ENCODE measurements around the gene KCNJ11.
A peak's percentile ranks its signal among the peaks of the same experiment; 100 is the strongest.

The KCNJ11 gene

DNA sequence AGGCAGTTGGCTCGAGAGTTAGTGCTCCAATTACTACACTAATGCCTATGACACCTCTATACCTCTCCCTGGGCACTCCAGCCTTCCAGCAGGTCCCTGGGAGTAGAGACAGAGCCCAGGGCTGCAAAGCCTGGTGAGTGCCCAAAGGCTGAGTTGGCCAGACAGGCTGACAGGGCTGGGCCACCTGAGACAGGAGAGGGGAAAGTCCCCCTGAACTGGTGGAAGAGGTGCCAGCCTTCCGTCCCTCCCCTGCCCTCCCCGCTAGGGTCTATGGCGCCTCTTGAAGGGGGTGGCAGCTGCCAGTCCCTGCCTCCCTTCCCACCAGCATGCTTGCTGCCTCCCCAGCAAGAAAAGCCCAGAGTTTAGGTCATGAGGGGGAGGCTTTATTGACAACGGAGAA is 3.0 kb downstream of the KCNJ11 start:
- TF ChIP-seq, protein P1, sequence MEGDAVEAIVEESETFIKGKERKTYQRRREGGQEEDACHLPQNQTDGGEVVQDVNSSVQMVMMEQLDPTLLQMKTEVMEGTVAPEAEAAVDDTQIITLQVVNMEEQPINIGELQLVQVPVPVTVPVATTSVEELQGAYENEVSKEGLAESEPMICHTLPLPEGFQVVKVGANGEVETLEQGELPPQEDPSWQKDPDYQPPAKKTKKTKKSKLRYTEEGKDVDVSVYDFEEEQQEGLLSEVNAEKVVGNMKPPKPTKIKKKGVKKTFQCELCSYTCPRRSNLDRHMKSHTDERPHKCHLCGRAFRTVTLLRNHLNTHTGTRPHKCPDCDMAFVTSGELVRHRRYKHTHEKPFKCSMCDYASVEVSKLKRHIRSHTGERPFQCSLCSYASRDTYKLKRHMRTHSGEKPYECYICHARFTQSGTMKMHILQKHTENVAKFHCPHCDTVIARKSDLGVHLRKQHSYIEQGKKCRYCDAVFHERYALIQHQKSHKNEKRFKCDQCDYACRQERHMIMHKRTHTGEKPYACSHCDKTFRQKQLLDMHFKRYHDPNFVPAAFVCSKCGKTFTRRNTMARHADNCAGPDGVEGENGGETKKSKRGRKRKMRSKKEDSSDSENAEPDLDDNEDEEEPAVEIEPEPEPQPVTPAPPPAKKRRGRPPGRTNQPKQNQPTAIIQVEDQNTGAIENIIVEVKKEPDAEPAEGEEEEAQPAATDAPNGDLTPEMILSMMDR (IDR thresholded peaks at IDR 0.05) = no peak
- peaks cover 12 to 16% of the 10 kb centered on the region in 2 experiments for H3K4me1 ChIP-seq (ENCODE audit: control insufficient read depth in 1 of 2, insufficient read depth in 1 of 2, low read depth in 1 of 2, low read length in 1 of 2)
- no peak overlapping the region for H3K27ac ChIP-seq
- no peaks in the 10 kb centered on the region for H3K9me3 ChIP-seq
- no peaks in the 10 kb centered on the region for H3K36me3 ChIP-seq
- H3K27me3 ChIP-seq = peaks cover 33% of the 10 kb centered on the region
- H3K4me3 ChIP-seq (ENCODE audit: low read depth in 1 of 2, low read length in 1 of 2) = no peak overlapping the region

DNA sequence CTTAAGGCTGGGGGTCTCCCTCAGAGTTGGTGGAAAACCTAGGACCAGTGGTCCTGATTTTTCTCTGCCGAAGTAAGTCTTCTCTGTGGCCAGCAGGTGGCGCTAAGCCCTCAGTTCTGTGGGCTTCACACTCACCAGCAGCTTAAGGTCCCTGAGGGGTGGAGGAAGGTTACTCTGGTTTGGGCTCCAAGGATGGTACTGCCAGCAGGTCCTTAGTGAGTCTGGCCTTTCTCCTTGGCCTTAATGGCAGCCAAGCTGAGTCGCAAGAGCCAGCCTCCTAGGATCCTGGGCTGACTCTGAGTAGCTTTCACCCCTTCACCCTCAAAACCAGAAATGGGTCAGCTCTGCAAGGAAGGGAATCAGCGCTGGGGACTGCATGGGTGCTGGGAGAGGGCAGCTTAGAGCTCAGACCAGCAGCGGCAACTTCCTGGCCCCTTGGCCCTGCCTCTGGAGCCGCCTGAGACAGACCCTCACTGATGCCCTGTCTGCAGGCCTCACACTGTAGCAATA is 4.4 kb downstream of the KCNJ11 start:
- H3K36me3 ChIP-seq = no peaks in the 10 kb centered on the region
- H3K9me3 ChIP-seq = no peaks in the 10 kb centered on the region
- H3K4me3 ChIP-seq (ENCODE audit: low read depth in 1 of 2, low read length in 1 of 2) = no peak overlapping the region
- H3K27ac ChIP-seq = no peak overlapping the region
- peaks cover 18% of the 10 kb centered on the region for H3K27me3 ChIP-seq
- H3K4me1 ChIP-seq (ENCODE audit: control insufficient read depth in 1 of 2, insufficient read depth in 1 of 2, low read depth in 1 of 2, low read length in 1 of 2) = peaks cover 6 to 11% of the 10 kb centered on the region in 2 experiments
- TF ChIP-seq, protein P1 (IDR thresholded peaks at IDR 0.05) = peak; percentile 83

DNA sequence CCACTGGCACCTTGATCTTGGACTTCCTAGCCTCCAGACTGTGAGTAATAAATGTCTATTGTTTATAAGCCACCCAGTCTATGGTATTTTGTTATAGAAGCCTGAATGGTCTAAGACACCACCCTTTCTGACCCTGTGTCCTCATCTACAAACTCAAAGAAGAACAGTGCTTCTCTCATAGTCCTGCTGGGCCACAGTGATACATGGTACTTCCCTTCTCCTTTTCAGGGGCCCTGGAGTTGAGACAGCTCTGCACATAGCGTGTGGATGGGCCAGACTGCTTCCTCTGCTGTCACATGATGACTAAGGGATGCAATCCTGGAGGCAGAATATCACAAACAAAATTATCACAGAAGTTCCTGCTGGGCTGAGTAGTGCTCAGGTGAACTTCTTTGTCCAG is 5.0 kb downstream of the KCNJ11 start:
- H3K4me3 ChIP-seq (ENCODE audit: low read depth in 1 of 2, low read length in 1 of 2) = no peak overlapping the region
- H3K9me3 ChIP-seq = no peaks in the 10 kb centered on the region
- peaks cover 13% of the 10 kb centered on the region for H3K27me3 ChIP-seq
- peaks cover 6 to 8% of the 10 kb centered on the region in 2 experiments for H3K4me1 ChIP-seq (ENCODE audit: control insufficient read depth in 1 of 2, insufficient read depth in 1 of 2, low read depth in 1 of 2, low read length in 1 of 2)
- H3K27ac ChIP-seq = no peak overlapping the region
- H3K36me3 ChIP-seq = no peaks in the 10 kb centered on the region
- TF ChIP-seq, protein P1 (IDR thresholded peaks at IDR 0.05) = no peak

DNA sequence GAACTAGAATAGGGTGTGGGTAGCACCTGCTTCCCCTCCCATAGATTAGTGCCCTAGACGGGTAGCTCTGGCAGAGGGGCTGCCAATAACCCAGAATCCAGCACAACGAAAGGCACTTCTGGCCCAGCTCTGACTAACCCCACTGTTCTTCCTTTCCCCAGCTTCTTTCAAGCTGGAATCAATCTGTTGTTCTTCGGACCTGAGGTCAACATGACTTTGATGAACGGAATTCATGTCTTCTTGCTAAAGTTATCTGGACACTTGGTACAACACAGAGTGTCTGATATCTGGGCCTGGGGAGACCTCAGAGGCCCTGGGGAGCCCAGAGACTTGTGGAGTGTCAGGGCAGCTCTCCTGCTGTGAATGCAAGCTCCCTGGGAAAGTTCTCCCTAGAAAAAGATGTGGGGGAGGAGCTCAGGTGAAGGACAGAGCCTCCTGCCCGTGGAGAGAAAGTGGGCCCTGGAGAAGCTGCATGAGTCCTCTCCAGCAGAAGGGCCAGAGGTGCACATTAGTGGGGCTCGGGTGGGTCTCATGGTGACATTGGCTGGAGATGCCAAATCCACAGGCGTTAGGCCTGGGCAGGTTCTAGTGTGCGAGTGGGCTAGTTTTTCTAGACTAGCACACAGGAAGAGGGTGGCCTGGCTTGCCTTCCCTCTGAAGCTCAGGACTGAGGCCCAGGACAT is 6.3 kb downstream of the KCNJ11 start:
- H3K4me3 ChIP-seq (ENCODE audit: low read depth in 1 of 2, low read length in 1 of 2) = no peak overlapping the region
- H3K27me3 ChIP-seq = peaks cover under 1% of the 10 kb centered on the region
- TF ChIP-seq, protein P1 (IDR thresholded peaks at IDR 0.05) = no peak
- H3K36me3 ChIP-seq = no peaks in the 10 kb centered on the region
- H3K27ac ChIP-seq = no peak overlapping the region
- no peaks in the 10 kb centered on the region for H3K9me3 ChIP-seq
- peaks cover 6% of the 10 kb centered on the region in 2 experiments for H3K4me1 ChIP-seq (ENCODE audit: control insufficient read depth in 1 of 2, insufficient read depth in 1 of 2, low read depth in 1 of 2, low read length in 1 of 2)

DNA sequence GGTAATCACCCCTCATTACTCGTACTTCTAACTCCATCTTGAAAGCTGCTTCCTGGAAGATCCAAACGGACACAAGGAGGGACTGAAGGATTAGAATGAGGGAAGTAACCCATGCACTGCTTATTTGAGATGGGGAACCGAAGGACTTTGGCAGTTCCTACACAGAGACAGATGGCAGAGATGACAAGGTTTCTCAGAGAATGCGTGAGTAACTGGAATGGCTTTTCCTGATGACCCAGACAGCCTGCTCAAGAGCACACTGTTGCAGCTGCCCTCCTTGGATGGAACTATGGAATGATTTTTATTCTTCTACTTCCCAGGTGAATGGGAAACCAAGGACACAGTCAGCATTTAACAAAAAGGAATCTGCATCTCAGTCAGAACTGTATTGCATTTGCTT is 7.3 kb downstream of the KCNJ11 start:
- Histone ChIP-seq H3K4me1 (ENCODE audit: control insufficient read depth in 1 of 2, insufficient read depth in 1 of 2, low read depth in 1 of 2, low read length in 1 of 2) (peaks cover 6% of the 10 kb centered on the region in 2 experiments), H3K36me3 (no peaks in the 10 kb centered on the region), H3K27ac (no peak overlapping the region), H3K4me3 (ENCODE audit: low read depth in 1 of 2, low read length in 1 of 2) (no peak overlapping the region), H3K9me3 (no peaks in the 10 kb centered on the region), H3K27me3 (no peaks in the 10 kb centered on the region)
- TF ChIP-seq, protein P1 (IDR thresholded peaks at IDR 0.05) = no peak

All from neutrophil (primary cell).